ELR (cell line): ENCODE data around the gene SERTAD1.

Source experiments
- DNase-seq: peaks from one replicate; pipeline ENCODE4 v3.0.0-alpha.2; 2015; ENCODE audit warnings: low read depth

SERTAD1 gene

DNA sequence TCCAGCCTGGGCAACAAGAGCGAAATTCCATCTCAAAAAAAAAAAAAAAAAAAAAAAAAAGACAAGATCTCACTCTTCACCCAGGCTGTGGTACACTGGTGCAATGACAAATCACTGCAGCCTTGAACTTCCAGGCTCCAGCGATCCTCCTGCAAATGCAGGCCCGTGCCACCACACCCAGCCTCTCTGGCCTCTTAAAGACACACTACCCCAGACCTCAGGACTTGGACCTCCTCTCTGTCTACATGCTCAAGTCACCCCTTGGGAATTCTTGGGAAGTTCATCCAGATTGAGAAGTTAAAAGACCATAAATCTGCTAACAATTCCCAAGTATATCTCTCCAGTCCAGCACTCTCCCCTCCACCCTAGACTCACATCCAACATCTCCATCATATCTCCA, 25.2 kb downstream of the SERTAD1 start:
- DNase-seq = no peak

DNA sequence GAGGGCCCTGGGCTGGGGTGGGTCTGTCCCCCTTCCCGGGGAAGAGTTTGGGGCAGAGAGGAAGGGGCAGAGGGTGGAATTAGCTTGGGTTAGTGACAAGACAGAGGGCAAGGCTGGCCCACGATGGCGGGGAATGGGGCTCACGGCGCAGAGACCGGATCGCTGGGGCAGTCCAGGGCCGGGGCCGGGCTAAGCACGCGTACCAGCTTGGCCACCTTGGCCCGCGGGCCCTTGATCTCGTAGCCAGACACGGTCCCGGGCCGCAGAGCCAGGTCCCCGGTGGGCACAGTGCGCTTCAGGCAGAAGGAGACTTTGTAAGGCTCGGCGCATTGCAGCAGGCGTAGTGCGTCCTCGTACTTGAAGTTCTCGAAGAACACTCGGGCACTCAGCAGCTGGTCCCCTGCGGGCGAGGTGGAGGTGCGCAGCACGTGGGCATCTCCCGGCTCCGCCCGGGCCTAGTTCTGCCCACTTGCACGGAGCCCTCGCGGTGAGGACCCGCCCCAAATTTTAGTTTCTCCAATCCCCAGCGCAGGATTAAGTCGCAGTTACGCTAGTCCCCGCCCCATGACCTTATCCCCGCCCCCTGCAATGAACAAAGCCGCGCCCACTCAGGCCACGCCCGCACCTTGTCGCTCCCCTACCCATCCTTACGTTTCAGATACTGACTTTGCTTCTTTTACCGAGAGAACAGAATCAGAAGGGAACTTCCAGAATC, 27.2 kb downstream of the SERTAD1 start:
- DNase-seq = no peak

DNA sequence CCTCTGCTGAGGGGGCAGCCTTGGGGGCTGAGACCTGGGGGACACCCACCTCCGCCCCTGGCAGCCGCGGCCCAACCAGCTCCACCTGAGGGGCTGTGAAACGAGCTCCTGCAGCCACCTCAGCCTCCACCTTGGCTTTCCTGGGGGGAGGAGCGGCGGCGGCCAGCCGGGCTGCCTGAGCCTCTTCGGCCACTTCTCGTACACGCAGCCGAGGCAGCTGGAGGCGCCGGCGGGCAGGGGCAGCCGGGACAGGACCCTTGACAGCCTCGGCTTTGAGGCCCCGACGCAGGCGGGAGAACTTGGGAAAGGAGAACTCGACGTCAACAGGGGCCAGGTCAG, 28.3 kb downstream of the SERTAD1 start:
- no peak for DNase-seq

DNA sequence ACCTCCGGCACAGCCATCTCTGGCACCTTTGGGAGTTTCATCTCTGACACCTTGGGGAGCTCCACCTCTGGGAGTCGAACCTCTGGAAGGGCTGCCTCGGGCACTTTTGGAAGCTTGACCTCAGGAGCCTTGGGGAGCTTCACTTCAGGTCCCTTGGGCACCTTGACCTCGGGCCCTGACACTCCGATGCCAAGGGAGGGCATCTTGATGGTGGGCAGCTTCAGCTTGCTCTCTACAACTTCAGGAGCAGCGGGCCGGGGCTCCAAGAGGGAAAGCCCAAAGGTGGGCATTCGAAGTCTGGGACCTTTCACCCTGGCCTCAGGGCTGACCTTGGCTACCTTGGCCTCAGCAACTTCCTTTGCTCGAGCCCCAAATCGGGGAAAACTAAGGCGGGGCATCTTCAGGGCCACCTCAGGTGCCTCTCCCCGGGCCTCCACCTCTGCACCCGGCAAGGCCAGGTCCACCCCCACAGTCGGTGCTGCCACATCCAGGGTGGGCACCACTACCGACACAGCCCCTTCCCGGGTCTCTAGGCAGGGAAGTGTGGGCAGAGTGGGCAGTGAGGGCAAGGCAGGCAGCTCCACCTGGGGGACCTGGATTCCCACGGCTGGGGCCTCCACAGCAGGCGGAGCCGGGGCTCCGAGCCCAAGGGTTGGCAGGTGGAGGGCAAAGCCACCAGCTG, 28.8 kb downstream of the SERTAD1 start:
- no peak for DNase-seq

DNA sequence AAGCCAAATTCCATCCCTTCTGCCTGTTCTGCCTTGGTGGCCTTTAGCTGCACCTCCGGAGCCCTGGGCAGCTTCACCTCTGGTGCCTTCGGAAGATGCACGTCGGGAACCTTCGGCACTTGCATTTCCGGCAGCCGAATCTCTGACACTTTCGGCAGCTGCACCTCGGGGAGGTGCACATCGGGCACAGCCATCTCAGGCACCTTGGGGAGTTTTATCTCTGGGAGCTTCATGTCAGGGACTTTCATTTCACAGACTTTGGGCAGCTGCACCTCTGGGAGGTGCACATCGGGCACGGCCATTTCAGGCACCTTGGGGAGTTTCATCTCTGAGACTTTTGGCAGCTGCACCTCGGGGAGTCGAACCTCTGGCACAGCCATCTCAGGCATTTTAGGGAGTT, 29.8 kb downstream of the SERTAD1 start:
- DNase-seq = no peak

DNA sequence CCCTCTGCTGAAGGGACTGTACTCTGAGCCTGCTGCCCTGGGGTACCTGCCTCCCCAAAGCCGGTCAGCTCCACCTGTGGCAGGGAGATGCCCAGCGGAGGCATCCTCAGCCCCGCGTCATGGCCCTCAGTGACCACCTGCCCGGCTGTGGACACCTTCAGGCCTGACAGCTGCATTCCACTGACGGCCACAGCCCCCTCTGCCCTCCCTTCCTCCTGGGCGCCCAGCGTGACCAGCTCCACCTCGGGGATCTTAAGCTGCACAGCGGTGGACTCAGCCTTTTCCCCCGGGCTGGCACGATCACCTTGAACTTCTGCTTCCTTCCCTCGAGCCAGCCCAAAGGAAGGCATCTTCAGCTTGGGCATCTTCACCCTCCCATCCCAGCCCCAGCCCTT, 31.0 kb downstream of the SERTAD1 start:
- DNase-seq = no peak

DNA sequence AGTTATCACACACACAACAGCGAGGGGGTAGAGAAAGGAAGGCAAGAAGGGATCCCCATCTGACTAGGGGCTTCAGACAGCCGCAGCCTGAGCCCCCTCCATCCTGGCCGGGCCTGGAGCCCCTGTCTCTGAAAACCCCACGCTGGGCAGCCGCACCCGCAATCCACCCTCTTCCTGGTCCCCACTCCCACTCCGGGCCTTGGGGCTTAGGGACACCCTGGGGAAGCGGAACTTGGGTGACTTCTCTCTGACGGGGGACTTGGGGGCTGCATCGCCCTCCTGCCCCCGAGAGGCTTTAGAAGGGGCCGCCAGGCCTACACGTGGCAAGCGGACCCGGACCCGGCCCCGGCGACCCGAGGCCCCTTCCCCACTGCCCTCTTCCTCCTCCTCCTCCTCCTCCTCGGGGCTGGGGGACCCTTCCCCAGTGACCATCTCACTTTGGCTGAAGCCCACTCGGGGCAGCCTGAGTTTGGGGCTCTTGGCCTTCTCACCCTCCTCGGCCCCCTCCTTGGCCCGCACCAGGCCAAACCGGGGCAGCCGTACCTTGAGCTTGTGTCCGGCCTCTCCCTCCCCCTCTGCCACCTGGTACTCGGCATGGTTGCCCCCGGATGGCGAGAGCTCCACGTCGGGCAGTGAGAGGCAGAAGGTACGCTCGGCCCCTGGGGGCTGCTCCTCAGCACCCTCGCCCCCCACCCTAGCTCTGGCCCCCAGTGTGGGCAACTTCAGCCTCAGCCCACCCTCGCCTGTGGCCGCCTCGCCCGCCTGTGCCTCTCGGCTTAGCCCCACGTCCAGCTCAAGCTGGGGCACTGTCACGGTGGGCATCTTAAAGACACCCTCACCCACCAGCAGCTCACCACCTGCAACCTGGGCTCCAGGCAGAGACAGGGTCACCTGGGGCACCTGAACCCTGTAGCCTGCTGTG, 31.6 kb downstream of the SERTAD1 start:
- DNase-seq = no peak

DNA sequence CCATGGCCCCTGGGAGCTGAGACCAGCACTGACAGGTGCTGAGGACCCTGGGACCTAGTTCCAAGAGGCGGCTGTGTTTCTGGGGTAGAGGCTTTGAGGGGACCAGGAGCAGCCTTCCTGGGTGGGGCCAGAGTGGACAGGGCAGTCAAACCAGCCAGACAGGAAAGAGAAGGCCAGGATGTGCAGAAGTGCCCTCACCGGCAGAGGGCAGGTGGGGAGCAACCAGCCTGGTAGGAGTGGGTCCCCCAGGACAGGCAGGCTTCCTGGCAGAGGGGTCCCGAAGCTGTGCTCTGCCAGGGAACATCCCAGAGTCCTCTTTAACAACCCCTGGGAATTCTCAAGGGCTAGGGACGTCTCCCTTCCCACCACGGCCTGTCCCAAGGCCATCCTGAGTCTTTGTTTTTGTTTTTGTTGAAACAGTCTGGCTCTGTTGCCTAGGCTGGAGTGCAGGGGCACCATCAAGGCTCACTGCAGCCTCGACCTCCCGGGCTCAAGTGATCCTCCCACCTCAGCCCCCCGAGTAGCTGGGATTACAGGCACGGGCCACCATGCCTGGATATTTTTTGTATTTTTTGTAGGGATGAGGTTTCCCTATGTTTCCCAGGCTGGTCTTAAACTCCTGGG, 32.8 kb downstream of the SERTAD1 start:
- DNase-seq = no peak

DNA sequence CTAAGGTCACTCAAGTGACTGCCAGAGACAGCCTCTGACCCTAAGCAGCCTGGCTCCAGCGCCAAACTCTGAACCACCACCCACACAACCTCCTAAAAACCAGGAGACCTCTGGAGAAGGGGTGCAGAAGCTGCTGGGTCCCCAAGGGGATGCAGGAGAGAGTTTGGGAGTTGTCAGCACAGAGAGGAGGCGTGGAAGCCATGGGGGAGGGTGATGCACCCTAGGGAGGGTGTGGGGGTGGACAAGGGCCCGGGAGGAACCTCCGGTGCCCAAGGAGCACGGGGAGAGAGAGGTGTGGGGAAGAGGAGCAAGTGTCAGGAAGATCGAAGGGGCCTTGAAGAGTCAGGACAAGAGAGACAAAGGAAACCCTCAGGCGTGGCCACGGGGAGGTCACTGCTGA, 33.7 kb downstream of the SERTAD1 start:
- DNase-seq = no peak

DNA sequence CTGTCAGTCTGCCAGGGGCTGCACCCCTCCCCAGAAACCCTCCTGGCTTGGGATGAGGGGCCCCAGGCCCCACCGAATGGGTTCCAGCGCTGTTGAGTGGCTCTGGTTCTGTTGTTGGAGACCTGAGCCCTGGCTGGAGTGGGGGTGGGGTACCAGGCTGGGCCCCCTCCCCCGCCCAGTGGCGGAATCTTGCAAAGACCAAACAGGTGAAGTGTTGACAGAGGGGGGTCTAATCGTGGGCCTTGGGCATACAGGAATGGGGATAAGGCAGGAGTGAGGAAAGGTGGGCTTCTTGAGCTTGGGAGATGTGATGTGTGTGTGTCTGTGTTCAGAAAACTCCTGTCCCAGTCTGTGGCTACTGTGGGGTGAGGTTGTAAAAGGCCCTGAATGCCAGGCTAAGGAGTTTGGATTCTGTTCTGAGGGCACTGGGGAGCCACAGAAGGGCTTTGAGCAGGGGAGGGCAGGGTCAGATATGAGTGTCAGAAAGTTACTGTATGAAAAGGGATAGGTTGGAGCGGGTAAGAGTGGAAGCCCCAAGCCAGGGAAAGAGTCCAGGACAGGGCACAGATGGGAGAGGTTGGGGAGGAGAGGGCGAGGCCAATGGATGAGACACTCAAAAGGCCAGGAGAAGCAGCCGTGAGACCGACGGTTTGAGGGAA, 35.6 kb downstream of the SERTAD1 start, which contains the start of gene HIPK4:
Gene HIPK4, minus strand, starts transcription at position 98 of the 659 bp plus-strand sequence. CDS start 279 bp downstream, outside the sequence.
- DNase-seq = no peak

DNA sequence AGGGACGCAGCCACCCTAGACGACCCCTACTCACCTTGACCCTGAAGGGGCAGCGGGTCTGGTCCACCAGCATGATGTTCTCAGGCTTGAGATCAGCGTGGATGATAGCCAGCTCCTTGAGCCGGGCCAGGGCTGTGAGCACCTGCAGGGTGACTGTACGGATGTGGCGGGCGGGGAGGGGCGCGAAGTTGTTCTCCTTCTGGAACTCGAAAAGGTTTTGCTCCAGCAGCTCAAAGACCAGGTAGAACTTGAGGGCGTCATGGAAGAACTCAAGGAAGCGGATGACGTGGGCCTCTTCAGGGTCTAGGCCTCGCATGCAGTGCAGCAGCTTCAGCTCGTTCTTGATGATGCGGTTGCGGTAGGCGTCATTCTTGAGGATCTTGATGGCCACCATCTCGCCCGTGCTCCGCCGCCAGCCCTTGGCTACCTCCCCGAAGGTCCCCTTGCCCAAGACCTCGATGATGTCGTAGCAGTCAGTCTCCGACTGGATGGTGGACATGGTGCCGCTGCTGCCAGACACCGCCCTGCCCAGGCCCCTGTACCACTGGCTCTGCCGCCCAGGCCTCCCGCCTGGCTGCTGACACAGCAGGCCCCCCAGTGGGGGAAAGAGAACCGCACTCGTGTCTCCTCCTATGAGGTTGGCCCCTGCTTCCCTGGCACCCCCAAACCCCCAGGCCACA, 36.2 kb downstream of the SERTAD1 start:
- no peak for DNase-seq

DNA sequence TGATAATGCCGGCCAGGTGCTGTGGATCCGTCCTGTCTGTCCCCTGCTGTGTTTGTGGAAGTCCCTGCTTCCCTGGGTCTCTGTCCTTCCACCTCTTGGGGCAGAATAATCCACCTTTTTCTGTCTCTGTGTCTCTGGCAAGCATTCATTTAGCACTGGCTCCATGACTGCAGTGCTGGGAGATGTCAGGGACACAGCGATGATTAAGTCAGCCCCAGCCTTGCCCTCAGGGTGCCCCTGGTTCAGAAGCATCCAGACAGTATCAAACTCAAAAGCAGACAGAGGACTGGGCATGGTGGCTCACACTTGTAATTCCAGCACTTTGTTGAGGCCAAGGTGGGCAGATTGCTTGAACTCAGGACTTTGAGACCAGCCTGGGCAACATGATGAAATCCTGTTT, 37.3 kb downstream of the SERTAD1 start:
- DNase-seq = no peak

DNA sequence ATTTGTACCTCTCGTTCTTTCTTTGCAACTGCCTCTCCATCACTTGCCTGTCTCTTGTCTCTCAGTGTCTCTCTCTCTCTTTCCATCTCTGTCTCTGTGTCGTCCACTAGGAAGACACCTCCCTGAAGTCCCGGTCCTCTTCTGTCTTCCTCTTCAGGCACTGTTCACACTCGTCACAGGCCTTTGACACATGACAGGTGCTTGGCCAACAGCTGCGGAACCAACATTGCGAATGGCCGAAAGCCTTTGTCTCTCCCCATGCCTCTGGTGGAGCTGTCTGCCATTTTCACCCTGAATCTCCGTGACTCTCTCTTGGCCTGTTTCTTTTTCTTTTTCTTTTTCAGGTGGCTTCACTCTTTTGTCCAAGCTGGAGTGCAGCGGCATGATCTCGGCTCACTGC, 38.6 kb downstream of the SERTAD1 start:
- no peak for DNase-seq

DNA sequence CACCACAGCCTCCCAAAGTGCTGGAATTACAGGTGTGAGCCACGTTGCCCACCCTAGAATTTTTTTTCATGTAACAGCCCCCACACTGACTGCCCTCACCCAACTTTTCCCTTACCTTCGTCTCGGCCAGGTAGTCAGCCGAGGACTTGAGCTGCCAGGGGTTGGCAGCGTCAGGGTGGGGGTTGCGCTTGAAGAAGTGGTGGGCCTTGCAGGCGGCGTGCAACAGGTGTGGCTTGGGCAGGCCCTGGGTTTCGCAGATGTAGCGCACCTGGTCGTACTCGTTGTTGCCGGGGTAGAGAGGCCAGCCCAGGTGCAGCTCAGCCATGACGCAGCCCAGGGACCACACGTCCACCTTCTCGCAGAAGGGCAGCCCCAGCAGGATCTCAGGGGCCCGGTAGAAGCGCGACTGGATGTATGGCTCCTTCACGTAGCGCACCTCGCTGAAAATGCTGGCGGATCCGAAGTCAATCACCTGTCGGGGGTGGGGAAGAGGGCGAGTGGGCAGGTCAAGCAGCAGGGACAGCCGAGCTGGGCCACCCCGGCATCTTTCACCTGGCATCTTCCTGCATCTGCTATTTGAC, 42.0 kb downstream of the SERTAD1 start:
- DNase-seq = no peak

DNA sequence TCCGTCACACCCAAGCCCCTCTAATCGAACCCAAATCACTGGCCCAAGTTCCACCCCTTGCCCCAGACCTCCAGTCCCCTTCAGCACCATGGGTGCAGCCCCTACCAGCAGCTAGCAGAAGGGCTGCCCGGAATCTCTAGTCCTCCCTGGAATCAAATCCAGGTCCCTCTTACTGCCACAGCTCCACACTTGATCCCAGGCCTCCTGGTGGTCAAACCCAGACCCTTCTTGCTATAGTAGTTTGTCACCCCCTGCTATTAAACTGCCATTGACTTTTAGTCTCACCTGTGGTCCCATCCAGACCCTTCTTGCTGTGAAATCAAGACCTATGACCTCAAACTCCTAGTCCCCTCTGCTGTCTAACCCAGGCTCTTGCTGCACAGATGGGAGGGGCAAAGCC, 44.5 kb downstream of the SERTAD1 start:
- no peak for DNase-seq

DNA sequence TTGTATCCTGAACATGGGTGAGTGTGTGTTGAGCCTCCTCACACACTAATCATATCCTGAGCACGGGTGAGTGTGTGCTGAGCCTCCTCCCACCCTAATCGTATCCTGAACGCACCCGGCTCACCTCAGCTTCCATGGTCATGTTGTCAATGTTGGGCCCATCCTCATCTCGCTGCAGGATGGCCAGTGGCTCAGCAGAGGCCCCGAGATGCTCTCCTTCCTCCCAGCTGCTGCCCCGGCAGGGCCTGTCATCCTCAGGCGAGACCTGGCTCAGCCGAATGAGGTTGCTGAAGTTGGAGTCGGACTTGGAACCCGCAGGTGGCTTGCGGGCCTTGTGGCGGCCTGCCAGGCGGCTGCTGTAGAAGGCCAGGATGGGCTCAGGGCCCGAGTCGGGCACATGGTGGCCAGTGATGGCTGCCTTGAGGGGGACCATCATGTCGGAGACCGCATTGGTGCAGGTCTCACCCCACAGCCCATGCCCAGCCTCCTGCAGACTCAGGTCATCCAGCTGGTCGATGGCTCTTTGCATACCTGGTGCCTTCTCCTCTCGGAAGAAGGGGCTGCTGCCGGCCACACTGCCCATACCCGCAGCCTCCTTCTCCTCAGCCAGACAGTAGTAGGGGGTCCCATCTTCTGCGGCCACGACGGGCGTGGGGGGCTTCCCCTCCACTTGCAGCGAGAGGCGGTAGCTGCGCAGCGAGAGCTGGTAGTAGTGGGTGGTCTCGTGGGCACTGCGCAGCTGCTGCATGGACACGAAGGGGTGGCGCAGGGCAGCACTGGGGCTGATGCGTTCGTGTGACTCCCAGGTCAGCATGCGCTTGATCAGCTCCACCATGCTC, 45.4 kb downstream of the SERTAD1 start:
- no peak for DNase-seq

DNA sequence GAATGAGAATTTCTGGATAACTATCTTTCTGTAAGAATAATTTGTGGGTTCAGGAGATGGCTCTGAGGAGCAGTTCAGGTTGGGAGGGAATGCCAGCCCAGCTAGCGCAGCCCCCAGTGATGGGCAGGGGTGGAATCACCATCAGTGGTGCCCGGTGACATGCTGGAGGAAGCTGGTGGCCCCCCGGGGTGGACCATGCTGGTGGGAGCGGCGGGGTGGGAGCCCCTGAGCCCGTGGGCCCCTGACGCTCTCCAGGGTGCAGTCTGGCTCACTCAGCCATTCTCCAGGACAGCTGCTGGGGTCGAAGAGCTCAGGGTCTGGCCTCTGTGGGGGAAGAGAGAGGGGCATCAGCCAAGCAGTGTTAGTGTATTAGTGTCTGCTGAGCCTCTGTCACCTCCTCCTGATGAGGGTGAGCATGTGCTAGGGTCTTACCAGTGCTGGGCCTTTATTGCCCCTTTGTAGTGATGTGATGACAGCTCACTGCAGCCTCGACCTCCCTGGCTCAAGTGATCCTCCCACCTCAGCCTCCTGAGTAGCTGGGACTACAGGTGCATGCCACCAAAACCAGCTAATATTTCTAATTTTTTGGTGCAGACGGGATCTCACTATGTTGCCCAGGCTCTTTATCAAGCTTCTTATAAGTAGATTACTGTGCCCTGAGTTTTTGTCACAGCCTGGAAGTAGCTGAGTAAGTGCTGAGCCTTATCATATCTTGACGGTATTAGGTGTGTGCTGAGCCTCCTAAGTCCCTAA, 46.2 kb downstream of the SERTAD1 start:
- no peak for DNase-seq

DNA sequence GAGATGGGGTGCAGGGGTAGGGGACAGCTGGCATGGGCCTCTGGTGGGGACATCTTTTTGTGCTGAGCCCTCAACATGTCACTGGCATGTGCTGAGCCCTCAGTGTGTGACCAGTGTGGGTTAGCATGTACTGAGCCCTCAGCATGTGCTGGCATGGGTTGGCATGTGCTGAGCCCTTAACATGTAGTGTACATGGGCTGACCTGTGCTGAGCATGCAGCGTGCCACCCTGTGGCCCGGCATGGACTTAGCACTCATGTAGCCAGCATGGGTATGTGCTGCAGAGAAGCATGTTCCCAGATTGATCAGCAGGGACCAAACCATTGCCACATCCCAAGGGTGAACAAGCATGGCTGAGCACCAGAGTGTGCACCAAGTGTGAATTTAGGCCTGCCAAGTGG, 47.3 kb downstream of the SERTAD1 start:
- DNase-seq = no peak

DNA sequence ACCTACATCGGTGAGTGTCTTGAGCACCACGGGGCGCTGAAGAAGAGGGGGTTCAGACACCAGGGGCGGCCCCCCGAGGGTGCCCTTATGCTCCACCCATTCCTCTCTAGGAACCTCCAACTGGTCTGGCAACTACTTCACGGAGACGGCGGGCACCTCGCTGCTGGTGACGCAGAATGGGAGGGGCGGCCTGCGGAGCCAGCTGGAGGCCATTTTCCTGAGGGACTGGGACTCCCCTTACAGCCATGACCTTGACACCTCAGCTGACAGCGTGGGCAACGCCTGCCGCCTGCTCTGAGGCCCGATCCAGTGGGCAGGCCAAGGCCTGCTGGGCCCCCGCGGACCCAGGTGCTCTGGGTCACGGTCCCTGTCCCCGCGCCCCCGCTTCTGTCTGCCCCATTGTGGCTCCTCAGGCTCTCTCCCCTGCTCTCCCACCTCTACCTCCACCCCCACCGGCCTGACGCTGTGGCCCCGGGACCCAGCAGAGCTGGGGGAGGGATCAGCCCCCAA, 47.9 kb downstream of the SERTAD1 start:
- DNase-seq = no peak
